ENCODE data around the gene HEPHL1. TPM values are rescaled to one million over a fixed set of nuclear protein-coding genes. Genes with fewer than 3 reads are reported as not detected.
A peak's percentile ranks its signal among the peaks of the same experiment; 100 is the strongest.

HEPHL1 gene
- total RNA-seq, 2 donors from 2014 or later: not detected

GRCh38 chr11:94129512-94130297, 108.6 kb downstream of the HEPHL1 start:
- Histone ChIP-seq H3K27me3 (replicated peaks; ENCODE audit: insufficient read depth) (no peaks in the 10 kb centered on the region), H3K4me3 (peak overlapping the region; percentile 92), H3K4me1 (ENCODE audit: control insufficient read depth in 1 of 2, low read depth in 2 of 2) (peaks cover 40 to 54% of the 10 kb centered on the region in 2 donors), H3K36me3 (no peaks in the 10 kb centered on the region), H3K9me3 (no peaks in the 10 kb centered on the region), H3K27ac (peak overlapping the region; percentile 91 to 92)
- ATAC-seq (ENCODE audit: insufficient number of reproducible peaks, low FRiP score, low read depth) (peak; percentile 6), DNase-seq (ENCODE audit: low spot score) (no peak)
- TF ChIP-seq, protein P1, sequence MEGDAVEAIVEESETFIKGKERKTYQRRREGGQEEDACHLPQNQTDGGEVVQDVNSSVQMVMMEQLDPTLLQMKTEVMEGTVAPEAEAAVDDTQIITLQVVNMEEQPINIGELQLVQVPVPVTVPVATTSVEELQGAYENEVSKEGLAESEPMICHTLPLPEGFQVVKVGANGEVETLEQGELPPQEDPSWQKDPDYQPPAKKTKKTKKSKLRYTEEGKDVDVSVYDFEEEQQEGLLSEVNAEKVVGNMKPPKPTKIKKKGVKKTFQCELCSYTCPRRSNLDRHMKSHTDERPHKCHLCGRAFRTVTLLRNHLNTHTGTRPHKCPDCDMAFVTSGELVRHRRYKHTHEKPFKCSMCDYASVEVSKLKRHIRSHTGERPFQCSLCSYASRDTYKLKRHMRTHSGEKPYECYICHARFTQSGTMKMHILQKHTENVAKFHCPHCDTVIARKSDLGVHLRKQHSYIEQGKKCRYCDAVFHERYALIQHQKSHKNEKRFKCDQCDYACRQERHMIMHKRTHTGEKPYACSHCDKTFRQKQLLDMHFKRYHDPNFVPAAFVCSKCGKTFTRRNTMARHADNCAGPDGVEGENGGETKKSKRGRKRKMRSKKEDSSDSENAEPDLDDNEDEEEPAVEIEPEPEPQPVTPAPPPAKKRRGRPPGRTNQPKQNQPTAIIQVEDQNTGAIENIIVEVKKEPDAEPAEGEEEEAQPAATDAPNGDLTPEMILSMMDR (IDR thresholded peaks at IDR 0.05): no peak

DNA sequence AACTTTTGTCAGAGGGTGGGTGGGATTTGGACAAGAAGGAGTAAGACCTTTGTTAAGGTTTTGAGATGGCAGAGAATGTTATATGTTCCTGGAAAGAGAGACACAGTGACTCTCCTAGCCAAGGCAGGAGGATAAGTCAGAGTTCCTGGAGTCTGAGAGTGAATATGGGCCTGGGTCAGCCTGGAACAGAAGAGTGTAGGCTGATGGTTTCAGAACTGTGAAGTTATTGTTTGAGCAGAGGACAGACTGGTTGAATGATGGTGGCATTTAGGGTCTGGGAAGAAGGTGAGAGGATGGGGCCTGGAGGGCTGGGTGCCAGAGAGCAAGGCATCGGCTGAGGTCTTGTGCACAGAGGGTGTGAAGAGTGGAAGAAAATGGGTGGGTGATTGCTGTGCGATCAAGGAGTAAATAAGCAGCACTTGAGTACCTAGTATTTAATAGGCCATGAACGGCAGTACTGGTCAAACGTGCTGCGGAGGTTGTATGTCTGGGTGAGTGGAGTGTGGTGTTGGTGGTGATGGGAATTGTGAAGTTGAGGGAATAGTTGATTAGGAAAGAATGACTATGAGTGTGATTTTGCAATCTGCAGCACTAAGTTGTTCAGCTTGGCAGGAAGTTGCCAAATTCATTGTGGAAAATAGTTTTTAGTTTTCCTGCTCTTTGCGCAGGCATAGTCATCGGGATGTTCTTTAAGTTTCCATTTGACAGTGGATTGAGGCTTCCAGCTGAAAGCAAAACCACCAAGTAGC, 109.3 kb downstream of the HEPHL1 start:
- Histone ChIP-seq H3K27me3 (replicated peaks; ENCODE audit: insufficient read depth) (no peaks in the 10 kb centered on the region), H3K4me1 (ENCODE audit: control insufficient read depth in 1 of 2, low read depth in 2 of 2) (peaks cover 46 to 61% of the 10 kb centered on the region in 2 donors), H3K27ac (peak overlapping the region; percentile 91 to 92), H3K36me3 (no peaks in the 10 kb centered on the region), H3K9me3 (no peaks in the 10 kb centered on the region), H3K4me3 (peak overlapping the region; percentile 92)
- DNase-seq (ENCODE audit: low spot score) (no peak), ATAC-seq (ENCODE audit: insufficient number of reproducible peaks, low FRiP score, low read depth) (peak; percentile 46)
- TF ChIP-seq, protein P1 (IDR thresholded peaks at IDR 0.05): no peak

DNA sequence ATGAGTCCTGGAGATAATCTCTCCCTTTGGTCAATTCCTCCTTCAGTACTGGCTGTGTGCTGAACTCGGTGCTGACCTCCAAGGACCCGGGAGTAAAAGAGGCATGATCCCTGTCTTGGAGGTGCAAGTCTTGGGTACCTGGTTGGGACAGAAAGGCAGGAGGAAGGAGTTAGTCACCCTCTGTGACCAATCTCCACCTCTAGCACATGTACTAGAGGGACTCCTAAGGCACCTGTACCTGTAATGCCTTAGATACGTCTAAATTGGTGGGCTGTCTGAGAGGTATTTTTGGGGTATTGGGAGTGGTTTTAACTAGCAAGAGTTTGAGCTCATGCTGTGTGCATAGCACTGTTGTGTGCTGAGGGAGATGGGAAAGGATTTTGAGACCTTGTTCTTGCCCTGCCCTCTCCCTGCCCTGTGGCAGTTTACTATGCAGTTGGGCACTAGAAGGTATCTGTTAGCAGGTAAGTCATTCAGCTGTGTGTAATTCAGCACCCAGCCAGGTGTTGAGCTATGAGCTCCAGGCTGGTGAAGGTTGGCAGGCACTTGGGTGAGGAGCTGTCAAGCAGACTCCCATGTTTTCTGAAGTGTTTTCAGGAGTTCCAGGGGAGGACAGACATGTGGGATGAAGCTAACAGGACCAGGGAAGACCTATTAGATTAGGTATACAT, 110.0 kb downstream of the HEPHL1 start:
- no peaks in the 10 kb centered on the region for H3K36me3 ChIP-seq
- no peak for ATAC-seq (ENCODE audit: insufficient number of reproducible peaks, low FRiP score, low read depth)
- peak overlapping the region; percentile 92 for H3K4me3 ChIP-seq
- TF ChIP-seq, protein P1 (IDR thresholded peaks at IDR 0.05): no peak
- no peaks in the 10 kb centered on the region for H3K27me3 ChIP-seq (replicated peaks; ENCODE audit: insufficient read depth)
- no peak for DNase-seq (ENCODE audit: low spot score)
- H3K9me3 ChIP-seq: no peaks in the 10 kb centered on the region
- H3K4me1 ChIP-seq (ENCODE audit: control insufficient read depth in 1 of 2, low read depth in 2 of 2): peaks cover 51 to 68% of the 10 kb centered on the region in 2 donors
- H3K27ac ChIP-seq: peak overlapping the region; percentile 91 to 92

- H3K4me1 ChIP-seq (ENCODE audit: control insufficient read depth in 1 of 2, low read depth in 2 of 2): peaks cover 51 to 73% of the 10 kb centered on the region in 2 donors
- H3K36me3 ChIP-seq: no peaks in the 10 kb centered on the region
- H3K27me3 ChIP-seq (replicated peaks; ENCODE audit: insufficient read depth): no peaks in the 10 kb centered on the region
- DNase-seq (ENCODE audit: low spot score) (no peak), ATAC-seq (ENCODE audit: insufficient number of reproducible peaks, low FRiP score, low read depth) (no peak)
- TF ChIP-seq, protein P1 (IDR thresholded peaks at IDR 0.05): no peak
- H3K9me3 ChIP-seq: no peaks in the 10 kb centered on the region
- H3K27ac ChIP-seq: peak overlapping the region; percentile 91 to 92
- peak overlapping the region; percentile 92 for H3K4me3 ChIP-seq
Measured at GRCh38 chr11:94131718-94132115, 110.6 kb downstream of the HEPHL1 start.

- ATAC-seq (ENCODE audit: insufficient number of reproducible peaks, low FRiP score, low read depth) (peak; percentile 6), DNase-seq (ENCODE audit: low spot score) (peak; percentile 54)
- Histone ChIP-seq H3K4me1 (ENCODE audit: control insufficient read depth in 1 of 2, low read depth in 2 of 2) (peaks cover 55 to 77% of the 10 kb centered on the region in 2 donors), H3K9me3 (no peaks in the 10 kb centered on the region), H3K27me3 (replicated peaks; ENCODE audit: insufficient read depth) (no peaks in the 10 kb centered on the region), H3K27ac (peak overlapping the region; percentile 91 to 92), H3K36me3 (no peaks in the 10 kb centered on the region), H3K4me3 (no peak overlapping the region)
- TF ChIP-seq, protein P1 (IDR thresholded peaks at IDR 0.05): no peak
Measured at GRCh38 chr11:94132152-94132558, 111.0 kb downstream of the HEPHL1 start.
